ENCODE data around the gene RIPOR1. TPM values are rescaled to one million over a fixed set of nuclear protein-coding genes. Genes with fewer than 3 reads are reported as not detected.
A peak's percentile ranks its signal among the peaks of the same experiment; 100 is the strongest.

RIPOR1 gene
- total RNA-seq, 1 experiment from 2014 or later: 9.0 TPM

GRCh38 chr16:67538666-67539101 is 10.1 kb downstream of the RIPOR1 start:
- DNase-seq (ENCODE audit: low read depth): peak; percentile 31

- DNase-seq (ENCODE audit: low read depth): no peak
Observed at GRCh38 chr16:67539271-67539670, 10.6 kb downstream of the RIPOR1 start.

GRCh38 chr16:67539691-67540635 is 11.3 kb downstream of the RIPOR1 start:
- DNase-seq (ENCODE audit: low read depth): no peak

- no peak for DNase-seq (ENCODE audit: low read depth)
Observed at GRCh38 chr16:67540756-67541155, 12.1 kb downstream of the RIPOR1 start.

GRCh38 chr16:67541391-67542263 is 13.0 kb downstream of the RIPOR1 start:
- DNase-seq (ENCODE audit: low read depth): no peak

GRCh38 chr16:67542464-67542863 is 13.8 kb downstream of the RIPOR1 start:
- peak; percentile 76 for DNase-seq (ENCODE audit: low read depth)

GRCh38 chr16:67543036-67543435 is 14.4 kb downstream of the RIPOR1 start:
- DNase-seq (ENCODE audit: low read depth): no peak

GRCh38 chr16:67543582-67543981 is 15.0 kb downstream of the RIPOR1 start:
- DNase-seq (ENCODE audit: low read depth): no peak

GRCh38 chr16:67544329-67544841 is 15.8 kb downstream of the RIPOR1 start:
- DNase-seq (ENCODE audit: low read depth): no peak

GRCh38 chr16:67544844-67545664 is 16.4 kb downstream of the RIPOR1 start:
- no peak for DNase-seq (ENCODE audit: low read depth)

- no peak for DNase-seq (ENCODE audit: low read depth)
Observed at GRCh38 chr16:67545665-67546024, 17.0 kb downstream of the RIPOR1 start.

- DNase-seq (ENCODE audit: low read depth): no peak
Observed at GRCh38 chr16:67546091-67546501, 17.5 kb downstream of the RIPOR1 start.

- peak; percentile 58 for DNase-seq (ENCODE audit: low read depth)
Observed at GRCh38 chr16:67546761-67547422, 18.3 kb downstream of the RIPOR1 start.

- DNase-seq (ENCODE audit: low read depth): no peak
Observed at GRCh38 chr16:67547423-67548264, 19.0 kb downstream of the RIPOR1 start.

- no peak for DNase-seq (ENCODE audit: low read depth)
Observed at GRCh38 chr16:67548265-67549126, 19.9 kb downstream of the RIPOR1 start.

- DNase-seq (ENCODE audit: low read depth): no peak
Observed at GRCh38 chr16:67549240-67549639, 20.6 kb downstream of the RIPOR1 start.

GRCh38 chr16:67549936-67550335 is 21.3 kb downstream of the RIPOR1 start:
- no peak for DNase-seq (ENCODE audit: low read depth)

- no peak for DNase-seq (ENCODE audit: low read depth)
Observed at GRCh38 chr16:67551091-67551490, 22.5 kb downstream of the RIPOR1 start.

- no peak for DNase-seq (ENCODE audit: low read depth)
Observed at GRCh38 chr16:67551972-67552371, 23.3 kb downstream of the RIPOR1 start.
